GM18907 (cell line): ENCODE results near the gene HOXD13.

ENCODE experiments used
- ATAC-seq: cut with Tn5 transposase; IDR thresholded peaks from one replicate; pipeline ENCODE4 v1.9.1; 2021; ENCODE audit warnings: mild to moderate bottlenecking, moderate library complexity; ENCODE audit not compliant: unreplicated experiment

Gene HOXD13

GRCh38 chr2:176130957-176131847, 38.7 kb downstream of the HOXD13 start:
- no peak for ATAC-seq

DNA sequence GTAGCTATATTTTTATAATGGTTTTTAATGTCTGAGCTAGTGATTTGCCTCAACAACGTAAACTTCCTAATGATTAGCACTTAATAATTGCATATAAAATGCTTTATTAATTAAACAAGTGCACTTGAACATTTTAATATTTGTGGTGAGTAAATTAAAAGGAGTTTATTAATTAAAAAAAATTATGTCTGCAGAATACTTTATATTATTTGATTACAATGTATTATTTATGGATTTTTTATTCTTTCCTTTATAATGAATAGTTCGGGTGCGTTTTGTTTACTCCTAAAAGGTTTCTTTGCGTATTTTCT, 39.3 kb downstream of the HOXD13 start:
- no peak for ATAC-seq

DNA sequence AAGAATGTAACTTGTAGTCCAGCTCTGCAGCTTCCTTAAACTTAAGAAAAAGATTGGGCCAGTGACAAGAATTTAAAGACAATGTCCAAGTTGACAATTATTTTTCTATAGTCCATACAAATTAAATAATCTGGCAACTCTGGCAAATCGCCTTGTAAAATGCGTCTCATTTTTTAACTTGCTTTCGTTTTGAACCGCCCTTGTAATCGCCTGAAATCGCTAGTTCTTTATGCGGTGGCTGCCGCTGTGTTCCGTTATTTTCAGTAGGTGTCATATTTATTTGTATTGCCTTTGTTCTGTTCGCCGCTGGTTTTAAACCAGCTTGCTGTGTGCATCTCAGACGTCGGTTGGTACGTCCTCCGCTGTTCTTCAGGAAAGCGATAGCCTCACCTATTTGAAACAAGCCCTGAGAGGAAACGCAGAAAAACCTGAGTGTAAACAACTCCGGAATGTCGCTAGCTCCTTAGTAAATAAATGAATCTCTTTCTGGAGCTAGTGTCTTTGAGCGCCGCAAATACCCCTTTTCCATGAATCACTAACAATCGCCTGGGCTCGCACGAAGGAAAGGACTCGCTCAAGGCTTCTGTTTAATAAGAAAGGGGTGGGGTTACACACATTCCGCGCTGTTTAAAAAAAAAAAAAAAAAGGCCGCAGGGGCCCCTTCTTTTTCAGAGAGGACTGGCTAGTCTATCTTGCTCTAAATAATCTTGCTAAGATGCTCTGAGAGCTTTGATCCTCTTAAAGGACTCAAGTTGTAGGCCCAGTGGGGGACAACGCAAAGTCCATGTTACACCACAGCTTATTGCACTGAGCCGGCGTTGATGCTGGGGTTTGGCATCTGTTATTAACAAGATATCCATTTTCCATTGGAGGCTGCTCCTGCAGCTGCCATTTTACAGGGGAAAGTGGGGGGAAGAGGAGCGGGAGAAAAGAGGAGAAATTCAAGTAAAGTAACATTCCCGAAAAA, 40.0 kb downstream of the HOXD13 start:
- ATAC-seq: no peak

- ATAC-seq: no peak
Measured at GRCh38 chr2:176133389-176133788, 40.9 kb downstream of the HOXD13 start.

- ATAC-seq: no peak
Measured at GRCh38 chr2:176134035-176134434, 41.5 kb downstream of the HOXD13 start.

DNA sequence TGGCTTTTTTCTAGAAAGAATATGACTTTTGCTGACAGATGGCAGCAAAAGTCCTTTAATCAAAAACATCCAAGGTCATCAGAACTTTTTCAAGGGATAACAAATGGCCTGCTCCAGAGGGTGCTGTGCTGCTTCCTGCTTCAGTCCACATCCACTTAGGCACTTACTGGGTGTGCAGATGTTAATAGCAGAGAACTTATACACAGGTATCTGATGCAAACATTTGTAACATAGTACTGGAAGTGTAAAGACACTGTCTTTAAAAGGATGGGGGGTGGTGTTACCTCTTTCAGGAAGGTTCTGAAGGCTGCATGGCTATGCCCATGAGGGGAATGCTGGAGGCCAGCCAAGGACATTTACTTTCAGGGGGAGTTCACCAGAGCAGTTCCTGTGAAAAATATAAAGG, 42.5 kb downstream of the HOXD13 start:
- ATAC-seq: no peak

DNA sequence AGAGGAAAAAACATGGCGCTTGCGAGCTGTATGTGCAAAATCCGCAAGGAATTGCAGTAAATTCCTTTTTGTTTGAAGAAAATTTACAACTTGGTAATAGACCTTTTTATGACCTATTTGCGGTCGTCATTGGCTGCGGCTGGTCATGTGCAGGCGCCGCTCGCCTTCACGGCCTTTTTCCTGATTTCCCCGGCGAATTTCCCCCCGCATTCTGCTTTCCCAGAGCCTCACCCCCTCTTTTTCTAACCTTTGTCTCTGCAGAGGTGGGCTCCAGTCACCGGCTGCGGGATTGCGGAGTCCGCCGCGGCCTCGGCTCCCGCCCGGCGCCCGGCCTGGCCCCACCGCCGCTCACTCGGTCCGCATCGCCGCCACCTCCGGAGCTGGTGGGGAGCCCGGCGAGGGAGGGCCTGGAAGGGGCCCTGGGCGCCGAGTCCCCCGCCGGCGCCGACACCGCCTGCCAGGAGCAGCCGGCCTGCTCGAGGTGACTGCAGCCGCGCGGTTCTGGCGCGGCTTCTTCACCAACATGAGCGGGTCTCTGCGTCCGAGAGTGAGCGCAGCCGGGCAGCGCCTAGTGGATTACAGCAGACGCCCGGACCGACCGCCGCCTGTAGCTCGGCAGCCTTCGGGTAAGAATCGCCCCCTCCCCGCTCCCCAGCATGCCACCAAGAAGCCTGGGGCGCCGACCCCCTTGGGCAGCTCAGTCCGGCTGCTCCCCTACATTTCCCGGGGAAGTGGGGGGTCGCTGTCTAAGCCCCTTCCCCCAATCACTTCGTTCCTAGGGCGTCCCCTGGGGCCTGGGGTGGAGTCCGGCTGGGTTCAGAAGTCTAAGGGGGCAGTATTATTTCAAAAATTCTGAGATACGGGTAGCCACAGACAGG, 44.1 kb downstream of the HOXD13 start:
- ATAC-seq: no peak

DNA sequence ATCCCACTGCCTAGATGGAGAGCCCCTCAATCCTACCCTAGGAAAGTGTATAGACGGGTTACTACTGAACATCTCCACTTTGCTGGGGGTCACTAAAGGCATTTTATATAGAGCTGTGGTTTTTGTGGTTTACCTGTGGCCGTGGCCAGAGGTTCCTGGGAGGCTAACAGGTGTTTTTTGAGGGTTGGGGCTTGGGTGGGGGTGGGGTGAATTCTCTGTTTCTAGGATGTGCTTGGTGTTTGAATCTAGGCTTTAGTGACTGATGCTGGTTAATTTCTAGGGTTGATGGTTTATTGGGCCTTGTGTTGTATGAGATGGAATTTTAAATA, 44.7 kb downstream of the HOXD13 start:
- ATAC-seq: no peak

- no peak for ATAC-seq
Measured at GRCh38 chr2:176137906-176138305, 45.4 kb downstream of the HOXD13 start.

- ATAC-seq: no peak
Measured at GRCh38 chr2:176138526-176138922, 46.0 kb downstream of the HOXD13 start.

- ATAC-seq: no peak
Measured at GRCh38 chr2:176138923-176139660, 46.6 kb downstream of the HOXD13 start.

- no peak for ATAC-seq
Measured at GRCh38 chr2:176139661-176140512, 47.4 kb downstream of the HOXD13 start.

- ATAC-seq: peak; percentile 94
Measured at GRCh38 chr2:176140513-176141317, 48.2 kb downstream of the HOXD13 start.

DNA sequence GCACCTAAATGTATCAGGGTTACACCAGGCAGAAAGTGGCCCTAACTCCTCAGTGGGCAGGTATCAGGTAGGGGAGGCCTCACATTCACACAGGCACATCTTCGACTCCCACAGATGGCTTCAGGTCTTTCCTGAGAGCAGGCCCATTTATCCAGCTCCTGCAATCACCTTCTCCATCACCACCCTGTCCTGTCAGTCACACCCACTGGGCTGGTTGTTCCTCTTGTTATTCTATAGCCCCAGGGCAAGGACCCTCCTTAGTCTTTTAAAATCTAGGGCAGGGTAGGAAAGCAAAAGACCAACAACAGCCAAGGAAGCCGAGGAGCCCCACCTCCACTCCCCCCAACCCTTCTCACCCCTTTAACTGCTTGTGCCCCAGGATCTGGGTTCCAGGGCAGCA, 49.8 kb downstream of the HOXD13 start:
- no peak for ATAC-seq
